Left ventricle myocardium superior (tissue), 1 donor: ENCODE measurements around the gene TDRD3. TPM values are rescaled to one million over a fixed set of nuclear protein-coding genes. Genes with fewer than 3 reads are reported as not detected.
"Not testable (repeated sequence)": the region's sequence is repeated elsewhere in the genome, so short reads cannot be mapped to it uniquely, and the experiment has no call there.

Source experiments
- ATAC-seq: fragments of 200-7000 bp; cut with Tn5 transposase; one replicate; pipeline ENCODE4 v1.9.1; 2020; ENCODE audit warnings: mild to moderate bottlenecking, moderate library complexity
- DNase-seq: peaks from one replicate; pipeline ENCODE4 v3.0.0-alpha.2; 2020
- intact Hi-C: fragments of 100-400 bp; cut with micrococcal nuclease; formaldehyde crosslinking; loops from one replicate; pipeline ENCODE4 v1.11.0; 2022
- long read RNA-seq: library from polyadenylated mRNA; unstranded; transcript quantifications from one replicate; pipeline ENCODE4 v2.0.0, GENCODE V29; 2021
- total RNA-seq: library from RNA; stranded (reverse); fragmentation: NEBNext Ultra II Directional; extraction: Animal tissue kit (Norgen Biotek cat#: 25700); gene quantifications from one replicate; pipeline ENCODE4 v1.2.1, GENCODE V29; 2021
- donor health status: DM: no; HTN: yes; CAD: no; lungs with severe emphysema.

Gene TDRD3
- 43.5 TPM for total RNA-seq
- long read RNA-seq, partial matches to known transcripts: 6 of 27 reads
- long read RNA-seq, other reads (novel, unspliced or antisense): 21 of 27 reads

DNA sequence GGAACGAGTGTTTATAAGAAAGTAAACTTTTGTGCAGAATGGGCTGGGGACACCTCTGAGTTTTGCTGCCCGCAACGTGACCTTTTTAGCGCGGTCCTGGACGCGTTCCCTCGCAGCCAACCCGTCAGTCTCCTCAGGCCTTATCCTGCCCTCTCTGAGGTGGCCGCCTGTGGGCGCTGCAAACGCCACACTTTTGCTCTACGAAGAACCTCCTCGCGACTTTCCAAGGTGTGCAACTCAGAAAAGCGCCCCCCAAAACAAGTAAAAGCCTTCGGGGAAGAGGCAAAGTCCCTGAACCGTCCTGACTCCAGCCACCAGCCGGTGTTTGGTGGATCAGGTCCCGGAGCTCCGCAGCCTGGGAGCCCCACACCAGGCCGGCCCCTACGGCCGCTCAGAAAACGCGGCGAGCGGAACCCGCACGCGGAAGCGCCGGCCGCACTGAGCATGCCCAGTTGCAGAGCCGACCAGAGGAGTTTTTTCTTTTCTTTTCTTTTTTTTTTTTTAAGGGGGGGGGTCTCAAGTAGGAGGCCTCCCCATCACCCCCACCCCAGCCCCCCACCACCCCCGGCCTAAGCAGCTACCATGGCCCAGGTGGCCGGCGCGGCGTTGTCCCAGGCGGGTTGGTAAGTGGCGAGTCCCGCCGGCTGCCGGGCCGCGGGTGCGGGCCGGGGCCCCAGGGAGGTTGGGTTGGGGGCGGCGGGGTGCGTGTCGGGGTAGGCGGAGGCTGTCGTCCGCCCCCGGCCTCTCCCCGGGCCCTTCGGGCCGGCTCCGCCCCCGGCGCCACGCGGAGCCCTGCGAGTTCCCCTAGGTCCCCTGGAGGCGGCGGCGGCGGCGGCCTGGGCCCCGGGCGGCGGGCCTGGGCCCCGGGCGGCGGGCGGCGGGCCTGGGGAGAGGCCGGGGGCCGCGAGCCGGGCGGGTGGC is at the start of gene TDRD3:
Gene TDRD3, plus strand, starts transcription at position 438 of the 921 bp plus-strand sequence. Its CDS starts 145 bp downstream, at position 583.
- intact Hi-C loops: no loop called here
- peak; percentile 90 for DNase-seq

DNA sequence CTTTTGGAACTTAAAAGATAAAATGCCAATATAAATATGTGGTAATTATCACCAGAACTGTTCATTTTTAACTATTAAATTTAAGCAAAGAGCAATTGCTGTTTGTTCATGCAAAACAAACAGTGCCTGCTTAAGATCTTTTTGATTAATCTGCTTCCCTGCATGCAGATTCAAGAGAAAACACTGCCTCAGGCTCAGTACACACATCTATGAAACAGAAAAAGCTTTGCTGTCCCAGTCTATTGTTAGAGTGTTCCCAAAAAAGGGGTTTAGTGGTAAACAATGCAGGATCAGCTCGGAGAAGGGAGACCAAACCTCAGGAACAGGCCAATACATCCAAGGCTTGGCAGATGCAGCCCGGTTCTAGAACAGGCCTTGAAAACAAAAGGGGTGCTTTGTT is 49.3 kb upstream of the TDRD3 start:
- ATAC-seq: no peak
- no peak for DNase-seq
- intact Hi-C loops: no loop called here

More for the DNA sequence above, at the start of gene TDRD3:
- peak; percentile 85 for ATAC-seq

DNA sequence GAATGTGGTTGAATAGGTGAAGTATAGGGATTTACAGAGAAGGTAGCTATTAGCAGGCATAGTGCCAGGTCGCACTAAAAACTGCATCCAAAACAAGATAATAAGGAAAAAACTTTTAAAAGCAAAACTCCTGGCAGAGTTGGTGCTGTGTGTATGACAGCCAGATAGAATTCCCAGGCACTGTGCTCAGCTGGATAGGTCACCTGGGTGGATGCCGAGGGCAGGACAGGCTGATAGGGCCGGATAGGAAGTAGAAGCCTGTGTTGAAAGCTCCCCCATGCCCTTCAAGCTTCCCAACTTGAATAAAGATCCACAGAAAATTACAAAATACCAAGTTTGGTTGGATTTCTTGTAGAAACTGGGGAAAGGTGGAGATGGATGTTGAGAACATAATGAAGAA is 48.9 kb upstream of the TDRD3 start:
- intact Hi-C loops: no loop called here

DNA sequence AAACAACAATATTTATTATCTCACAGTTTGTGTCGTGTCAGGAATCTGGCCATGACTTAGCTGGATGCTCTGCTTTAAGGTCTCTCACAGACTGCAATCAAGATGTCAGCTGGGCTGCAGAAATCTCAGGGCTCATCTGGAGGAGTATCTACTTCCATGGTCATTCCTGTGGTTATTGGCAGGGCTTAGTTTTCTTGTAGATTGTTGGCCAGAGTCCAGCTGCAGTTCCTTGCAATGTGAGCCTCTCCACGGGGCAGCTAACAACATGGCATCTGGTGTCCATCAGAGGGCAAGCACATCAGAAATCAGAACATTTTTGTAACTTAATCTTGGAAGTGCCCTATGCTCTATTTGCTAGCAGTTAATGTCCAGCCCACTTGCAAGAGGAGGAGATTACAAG is 45.7 kb upstream of the TDRD3 start:
- intact Hi-C loops: no loop called here
- DNase-seq (no peak), ATAC-seq (no peak)

More for the DNA sequence above, 48.9 kb upstream of the TDRD3 start:
- no peak for DNase-seq
- no peak for ATAC-seq

DNA sequence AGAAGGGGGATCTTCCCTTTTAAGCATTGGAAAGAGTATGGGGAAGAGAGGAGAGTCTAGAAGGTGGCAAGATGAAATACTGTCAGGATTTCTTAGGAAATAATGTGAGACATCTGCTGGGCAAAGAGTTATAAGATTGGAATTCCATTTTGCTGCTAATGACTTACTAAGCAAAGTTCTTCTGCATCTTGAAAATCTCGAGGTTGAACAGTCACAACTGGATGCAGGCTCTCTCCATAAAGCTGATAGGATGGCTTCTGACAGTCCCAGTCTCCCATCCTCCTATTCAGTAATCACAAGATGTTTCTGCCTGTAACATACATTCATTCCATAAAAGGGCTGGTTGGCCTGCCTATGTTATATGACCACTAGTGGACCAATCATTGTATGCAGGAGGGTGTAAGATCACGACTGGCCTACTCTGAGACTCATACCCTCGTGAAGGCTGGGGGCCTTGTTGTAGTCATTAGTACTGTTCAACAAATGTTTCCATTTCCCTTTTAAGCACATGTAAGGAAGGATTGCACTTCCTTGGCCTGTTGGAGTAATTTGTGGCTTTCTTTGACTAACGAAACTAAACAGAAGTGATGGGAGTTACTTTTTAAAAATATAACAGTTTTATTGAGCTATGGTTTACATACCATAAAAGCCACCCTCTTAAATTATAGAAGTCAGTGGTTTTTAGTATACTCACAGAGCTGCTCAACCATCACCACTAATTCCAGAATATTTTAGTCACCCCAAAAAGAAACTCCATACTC is 45.0 kb upstream of the TDRD3 start:
- intact Hi-C loops: no loop called here
- ATAC-seq: no peak

DNA sequence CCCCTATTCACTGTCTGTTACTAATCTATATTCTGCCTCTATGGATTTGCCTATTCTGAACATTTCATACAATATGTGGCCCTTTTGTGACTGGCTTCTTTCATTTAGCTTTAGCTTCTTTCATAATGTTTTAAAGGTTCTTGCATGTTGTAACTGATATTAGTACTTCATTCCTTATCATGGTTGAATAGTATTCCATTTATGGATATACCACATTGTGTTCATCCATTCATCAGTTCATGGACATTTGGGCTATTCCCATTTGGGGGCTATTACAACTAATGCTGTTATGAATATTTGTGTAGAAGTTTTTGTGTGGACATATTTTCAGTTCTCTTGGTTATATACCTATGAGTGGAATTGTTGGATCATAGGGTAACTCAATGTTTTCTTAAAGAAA is 44.4 kb upstream of the TDRD3 start:
- DNase-seq (no peak), ATAC-seq (no peak)
- intact Hi-C loops: no loop called here

More for the DNA sequence above, 45.0 kb upstream of the TDRD3 start:
- no peak for DNase-seq

DNA sequence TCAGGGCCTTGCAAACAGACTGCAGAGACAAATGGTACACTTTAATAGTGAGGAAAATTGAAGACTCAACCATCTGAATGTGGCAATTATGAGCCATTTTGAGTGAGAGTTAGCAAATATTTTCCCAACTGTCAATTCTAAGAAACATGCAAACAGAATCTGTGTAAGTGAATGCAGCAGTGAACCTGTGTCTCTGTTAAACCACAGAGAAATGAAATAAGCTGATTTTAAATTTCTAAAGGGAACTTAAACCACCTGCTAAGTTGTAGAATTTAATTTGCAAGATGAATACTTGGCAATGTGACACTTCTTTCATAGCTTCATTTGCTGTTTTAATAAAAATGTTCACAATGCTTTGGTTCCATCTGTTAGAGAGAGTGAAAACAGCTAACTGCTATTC is 42.0 kb upstream of the TDRD3 start:
- intact Hi-C loops: no loop called here
- no peak for ATAC-seq
- DNase-seq: no peak

DNA sequence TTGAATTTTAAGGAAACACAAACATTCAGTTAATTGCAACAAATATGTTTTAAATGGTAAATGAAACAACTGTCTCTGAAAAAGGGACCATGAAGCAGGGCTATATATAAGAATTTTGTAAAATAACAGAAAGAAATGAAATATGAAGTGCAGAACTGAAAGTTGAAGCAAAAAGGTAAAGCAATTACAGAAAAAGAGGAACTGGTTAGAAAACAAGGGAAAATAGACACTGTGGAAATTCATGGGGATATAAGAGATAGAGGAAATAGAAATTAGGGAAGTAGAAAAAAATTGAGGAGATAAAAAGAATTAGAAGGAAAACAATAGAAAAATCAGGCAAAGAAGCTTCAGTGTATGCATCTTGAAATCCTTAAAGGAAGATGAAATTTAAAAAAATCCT is 40.0 kb upstream of the TDRD3 start:
- no peak for ATAC-seq
- intact Hi-C loops: no loop called here

DNA sequence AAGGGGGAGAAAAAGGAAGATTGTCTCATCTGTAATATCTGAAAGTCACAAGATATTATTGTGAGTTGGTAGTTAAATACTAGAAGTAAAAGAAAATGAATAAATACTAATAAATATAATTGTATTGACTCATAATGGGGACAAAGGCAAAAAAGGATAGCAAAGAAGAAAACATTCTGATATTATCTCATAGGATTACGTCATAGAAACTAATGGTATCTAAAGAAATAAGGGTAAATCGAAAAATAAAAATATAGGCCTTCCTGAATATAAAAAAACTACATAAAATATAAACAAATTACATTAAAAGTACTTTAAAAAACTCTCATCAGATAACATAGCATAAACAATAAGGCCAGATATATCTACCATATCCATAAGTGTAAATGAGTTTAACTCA is 38.6 kb upstream of the TDRD3 start:
- intact Hi-C loops: no loop called here
- ATAC-seq (no peak), DNase-seq (no peak)

More for the DNA sequence above, 40.0 kb upstream of the TDRD3 start:
- DNase-seq: no peak

DNA sequence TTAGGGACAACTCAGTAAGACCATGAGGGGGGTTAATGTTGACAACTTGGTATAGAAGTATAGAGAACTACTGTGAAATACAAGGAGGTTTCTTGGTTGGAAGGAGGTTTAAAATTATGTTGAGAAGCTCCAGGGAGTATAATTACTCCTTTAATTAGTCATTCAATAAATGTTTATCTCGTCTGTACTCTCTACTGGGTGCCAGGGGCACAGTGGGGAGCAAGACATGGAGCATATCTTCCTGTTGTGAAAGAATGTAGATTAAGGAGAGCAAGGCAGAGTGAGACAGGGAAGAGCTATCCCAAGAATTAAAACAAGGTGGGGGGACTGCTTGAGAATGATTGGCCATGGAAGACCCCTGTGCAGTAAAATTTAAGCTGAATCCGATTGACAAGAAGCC is 33.7 kb upstream of the TDRD3 start:
- ATAC-seq: no peak
- intact Hi-C loops: no loop called here
- no peak for DNase-seq

DNA sequence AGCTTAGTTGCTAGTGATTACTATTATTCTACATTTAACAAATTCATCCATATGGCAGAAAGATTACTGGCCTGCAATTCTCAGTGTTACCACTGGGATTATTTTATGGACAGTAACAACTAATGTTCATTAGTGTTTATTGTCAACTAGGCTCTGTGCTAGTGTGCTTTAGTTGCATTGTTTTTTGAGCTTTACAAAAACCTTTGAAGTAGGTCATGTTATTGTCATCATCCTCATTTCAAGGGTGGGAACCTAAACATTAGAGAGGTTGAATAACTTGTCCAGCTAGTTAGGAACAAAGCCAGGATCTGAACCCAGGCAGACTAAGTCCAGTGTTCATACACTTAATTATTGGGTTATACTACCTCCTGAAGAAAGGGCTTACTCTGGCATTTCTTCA is 27.8 kb upstream of the TDRD3 start:
- ATAC-seq (no peak), DNase-seq (no peak)
- intact Hi-C loops: no loop called here

DNA sequence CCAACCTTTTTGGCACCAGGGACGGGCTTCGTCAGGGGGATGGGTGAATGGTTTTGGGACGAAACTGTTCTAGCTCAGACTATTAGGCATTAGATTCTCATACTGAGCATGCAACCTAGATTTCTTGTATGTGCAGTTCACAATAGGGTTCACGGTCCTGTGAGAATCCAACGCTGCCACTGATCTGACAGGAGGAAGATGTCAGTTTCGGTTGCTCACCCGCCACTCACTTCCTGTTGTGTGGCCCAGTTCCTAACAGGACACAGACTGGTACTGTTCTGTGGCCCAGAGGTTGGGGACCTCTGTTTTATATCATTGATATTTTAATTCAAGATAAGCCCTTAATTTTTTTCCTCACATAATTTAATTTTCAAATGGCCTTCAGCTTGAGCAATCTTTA is 26.7 kb upstream of the TDRD3 start:
- intact Hi-C loops: no loop called here
- DNase-seq (no peak), ATAC-seq (no peak)

DNA sequence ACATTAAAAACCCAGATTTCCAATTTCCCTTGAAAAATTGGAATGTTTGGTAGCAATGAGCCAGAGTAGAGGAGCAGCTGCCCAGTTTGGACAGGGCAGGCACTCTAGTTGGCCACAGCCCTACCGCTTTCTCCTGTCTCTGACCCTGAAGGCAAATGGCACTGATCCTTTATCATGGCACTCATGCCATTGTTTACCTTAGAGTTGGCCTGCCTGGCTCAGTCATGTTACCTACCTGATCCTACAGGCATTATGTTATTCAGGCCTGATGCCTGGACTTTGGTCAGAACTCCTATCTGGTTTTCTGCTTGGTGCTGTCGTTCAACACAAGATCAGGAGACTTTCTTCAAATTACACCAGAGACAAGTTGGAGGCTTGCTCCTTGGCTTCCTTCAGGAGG is 24.9 kb upstream of the TDRD3 start:
- intact Hi-C loops: no loop called here
- ATAC-seq (no peak), DNase-seq (no peak)

DNA sequence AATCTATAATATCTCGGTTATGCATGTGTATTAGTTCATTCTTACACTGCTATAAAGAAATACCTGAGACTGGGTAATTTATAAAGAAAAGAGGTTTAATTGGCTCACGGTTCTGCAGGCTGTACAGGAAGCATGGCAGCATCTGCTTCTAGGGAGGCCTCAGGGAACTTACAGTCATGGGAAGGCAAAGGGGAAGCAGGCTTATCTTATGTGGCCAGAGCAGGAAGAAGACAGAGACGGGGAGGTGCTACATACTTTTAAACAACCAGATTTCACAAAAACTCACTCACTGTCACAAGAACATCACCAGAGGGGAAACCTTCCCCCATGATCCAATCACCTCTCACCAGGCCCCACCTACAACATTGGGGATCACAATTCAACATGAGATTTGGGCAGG is 17.7 kb upstream of the TDRD3 start:
- DNase-seq, ATAC-seq, intact Hi-C loops: not testable (repeated sequence)

DNA sequence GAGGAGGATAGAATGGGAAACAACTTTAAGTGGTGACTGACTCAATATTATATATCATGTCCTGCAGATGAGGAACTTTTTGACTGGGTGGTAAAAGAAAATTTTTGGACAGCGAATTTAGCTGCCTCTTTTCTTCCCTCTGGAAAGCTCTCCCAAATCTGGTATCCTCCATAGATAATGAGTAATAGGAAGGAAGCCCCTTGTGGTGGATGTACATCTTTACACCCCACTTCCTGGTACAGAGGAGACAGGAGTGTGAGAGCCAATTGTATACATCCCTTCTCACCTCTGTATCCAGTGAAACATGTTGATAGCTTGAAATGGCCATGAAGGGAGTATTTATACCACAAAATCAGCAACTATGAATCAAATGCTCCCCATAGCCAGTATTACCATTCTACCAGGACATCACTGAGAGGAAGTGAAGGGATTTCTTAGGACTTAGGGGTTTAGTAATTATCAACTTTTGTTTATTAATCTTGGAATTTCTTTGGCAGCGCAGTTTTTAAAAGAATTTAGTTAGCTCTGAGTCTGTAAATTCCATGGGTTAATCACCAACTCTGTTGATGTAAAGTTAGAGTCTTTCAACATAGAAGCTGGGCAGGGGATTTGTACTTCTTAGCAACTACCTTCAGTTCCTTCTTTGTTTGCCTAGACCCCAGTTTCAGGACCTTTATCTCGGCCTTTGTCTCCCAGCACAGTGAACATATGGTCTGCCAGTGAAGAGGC is 17.0 kb upstream of the TDRD3 start:
- ATAC-seq (no peak), DNase-seq (no peak)
- intact Hi-C loops: no loop called here

DNA sequence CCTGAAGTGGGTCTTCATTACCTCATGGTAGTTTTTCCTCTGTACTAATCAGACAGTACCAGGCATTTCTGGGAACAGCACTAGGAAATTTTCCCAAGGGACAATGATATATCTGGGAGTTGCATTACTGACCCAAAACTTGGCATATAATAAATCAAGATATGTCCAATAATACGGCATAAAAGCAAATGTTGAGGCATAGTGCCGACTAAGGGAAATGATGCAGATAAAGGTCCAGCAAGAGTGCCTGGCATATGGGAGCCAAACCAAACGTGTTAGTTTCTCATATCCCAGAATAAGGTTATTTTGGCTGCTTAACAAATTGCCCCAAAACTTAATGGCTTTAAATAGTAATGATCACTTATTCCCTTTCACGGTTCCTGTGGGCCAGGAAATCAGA is 12.1 kb upstream of the TDRD3 start:
- DNase-seq: no peak
- ATAC-seq: no peak
- intact Hi-C loops: no loop called here

DNA sequence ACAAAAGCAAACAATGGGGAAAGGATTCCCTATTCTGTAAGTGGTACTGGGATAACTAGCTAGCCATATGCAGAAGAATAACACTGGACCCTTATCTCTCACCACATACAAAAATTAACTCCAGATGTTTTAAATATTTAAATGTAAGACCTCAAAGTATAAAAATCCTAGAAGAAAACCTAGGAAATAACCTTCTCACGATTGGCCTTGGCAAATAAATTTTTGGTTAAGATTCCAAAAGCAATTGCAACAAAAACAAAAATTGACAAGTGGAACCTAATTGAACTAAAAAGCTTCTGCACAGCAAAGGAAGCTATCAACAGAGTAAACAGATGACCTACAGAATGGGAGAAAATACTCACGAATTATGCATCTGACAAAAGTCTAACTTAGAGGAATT is 10.8 kb upstream of the TDRD3 start:
- ATAC-seq: no peak
- intact Hi-C loops: no loop called here
- DNase-seq: no peak

DNA sequence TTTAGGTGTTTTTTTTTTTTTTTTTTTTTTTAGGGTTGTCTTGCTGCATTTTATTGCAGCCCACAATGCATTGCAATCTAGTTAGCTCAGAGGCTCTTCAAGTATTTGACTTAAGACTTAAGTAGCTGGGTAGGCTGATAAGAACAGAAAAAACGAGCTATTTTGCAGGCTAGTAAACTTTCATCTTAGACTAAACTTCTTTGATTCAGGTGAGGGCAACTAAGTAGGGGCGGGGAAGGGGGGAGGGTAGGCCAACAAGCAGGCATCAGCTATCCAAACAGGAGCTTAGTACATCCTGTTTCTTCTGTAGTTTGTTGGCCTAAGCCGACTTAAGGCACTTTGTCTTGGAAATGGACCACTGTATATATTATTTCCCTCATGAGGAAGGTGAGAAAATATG is 4.9 kb upstream of the TDRD3 start:
- DNase-seq: no peak
- ATAC-seq: no peak
- intact Hi-C loops: no loop called here

DNA sequence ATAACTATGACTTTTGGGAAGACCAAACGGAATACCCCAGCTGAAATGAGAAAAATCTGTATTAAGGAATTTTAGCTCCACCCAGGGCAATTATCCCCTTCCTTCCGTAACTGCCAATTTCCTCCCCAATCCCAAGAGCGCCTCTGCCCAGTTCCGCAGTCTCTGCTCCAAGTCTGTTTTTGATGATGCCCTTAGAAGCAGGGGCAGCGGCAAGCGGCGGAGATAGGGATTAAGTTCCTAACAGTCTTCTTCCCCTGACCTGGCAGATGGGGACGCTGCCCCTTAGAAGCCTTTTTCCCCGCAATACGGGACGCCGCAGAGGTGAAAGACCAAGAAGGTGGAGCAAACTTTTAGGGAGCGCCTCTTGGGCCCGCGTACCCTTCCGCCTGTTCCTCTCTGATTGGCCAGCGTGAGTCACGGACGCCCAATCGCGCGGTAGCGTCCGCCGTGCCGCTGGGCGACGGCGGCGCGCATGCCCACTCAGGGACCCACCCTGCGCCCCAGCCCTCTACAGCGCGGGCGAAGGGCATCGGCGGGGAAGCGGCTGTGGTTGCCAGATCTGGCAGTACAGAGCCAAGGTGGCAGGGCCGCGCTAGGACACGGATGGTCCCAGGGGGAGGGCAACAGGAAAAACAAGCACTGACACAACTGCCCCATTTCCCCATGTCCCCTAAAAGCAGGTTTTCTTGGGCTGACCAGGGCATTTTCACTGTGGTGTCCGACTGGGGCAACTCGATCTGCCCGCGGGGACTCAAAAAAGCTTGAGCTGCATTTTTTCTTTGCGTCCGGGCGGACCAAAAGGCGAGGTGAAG is 843 bp upstream of the TDRD3 start:
- DNase-seq (peak; percentile 96), ATAC-seq (peak; percentile 95)
- intact Hi-C loops: no loop called here
